Kidney epithelial cell (primary cell): ENCODE measurements around the gene TACR1. TPM values are rescaled to one million over a fixed set of nuclear protein-coding genes. Genes with fewer than 3 reads are reported as not detected.

Source experiments
- DNase-seq: peaks from one replicate; pipeline ENCODE4 v3.0.0-alpha.2; 2010; ENCODE audit warnings: low read depth
- H3K27me3 ChIP-seq: 2 replicates; pipeline ENCODE4 v1.6.0; 2011; ENCODE audit warnings: low read length; ENCODE audit not compliant: control insufficient read depth, insufficient read depth
- H3K36me3 ChIP-seq: 2 replicates; pipeline ENCODE4 v1.5.1; 2011; ENCODE audit warnings: low read length; ENCODE audit not compliant: control insufficient read depth, insufficient read depth
- H3K4me3 ChIP-seq: 2 replicates; pipeline ENCODE4 v1.5.1; 2011; ENCODE audit warnings: low read depth, mild to moderate bottlenecking, control low read depth, low read length
- total RNA-seq: library from RNA; depleted of rRNA; stranded (reverse); fragments of >200 nt; gene quantifications from 2 replicates; pipeline ENCODE4 v1.2.3, GENCODE V29; 2015
- TF ChIP-seq, protein P1 (sequence below): IDR thresholded peaks from 2 replicates; pipeline ENCODE4 v1.5.1; 2011; ENCODE audit warnings: mild to moderate bottlenecking, moderate library complexity, low read length, control low read depth, inconsistent platforms; ENCODE audit not compliant: insufficient read depth, poor library complexity, severe bottlenecking

Gene TACR1
- total RNA-seq, 1 donor from 2014 or later = not detected

DNA sequence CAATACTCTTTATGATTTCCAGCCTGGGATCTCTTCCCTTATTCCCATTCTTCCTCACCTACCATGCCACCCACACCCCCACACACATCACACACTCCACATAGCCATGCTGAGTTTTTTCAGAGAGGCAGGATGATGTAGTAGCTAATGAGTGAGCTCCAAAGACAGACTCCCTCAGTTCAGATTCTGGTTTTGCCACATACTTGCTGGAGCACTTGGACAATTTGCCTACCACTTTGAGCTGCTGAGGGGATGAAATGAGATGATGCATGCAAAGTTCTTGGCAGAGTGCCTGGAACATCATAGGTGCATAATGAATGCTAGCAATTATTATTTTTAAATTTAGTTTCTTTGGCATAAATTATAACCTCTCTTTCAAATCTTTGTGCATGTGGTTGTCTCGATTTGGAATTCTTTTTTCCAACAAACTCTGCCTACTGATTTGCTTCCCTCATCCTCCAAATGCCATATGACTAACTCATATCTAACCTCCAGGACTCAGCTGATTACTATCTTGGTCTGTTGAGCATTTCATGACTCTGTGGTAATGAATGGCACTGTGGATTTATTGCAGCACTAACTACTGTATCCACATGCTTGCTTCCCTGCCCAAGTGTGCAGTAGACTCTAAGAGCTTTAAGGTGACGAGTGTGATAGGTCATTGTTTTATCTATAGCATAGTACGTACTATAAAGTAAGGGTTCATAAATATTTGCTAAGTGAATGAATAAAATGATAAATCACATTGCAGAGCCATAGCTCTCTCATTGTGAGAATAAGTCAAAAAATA, 99.1 kb downstream of the TACR1 start:
- no peak overlapping the region for H3K4me3 ChIP-seq
- DNase-seq = peak; percentile 71

DNA sequence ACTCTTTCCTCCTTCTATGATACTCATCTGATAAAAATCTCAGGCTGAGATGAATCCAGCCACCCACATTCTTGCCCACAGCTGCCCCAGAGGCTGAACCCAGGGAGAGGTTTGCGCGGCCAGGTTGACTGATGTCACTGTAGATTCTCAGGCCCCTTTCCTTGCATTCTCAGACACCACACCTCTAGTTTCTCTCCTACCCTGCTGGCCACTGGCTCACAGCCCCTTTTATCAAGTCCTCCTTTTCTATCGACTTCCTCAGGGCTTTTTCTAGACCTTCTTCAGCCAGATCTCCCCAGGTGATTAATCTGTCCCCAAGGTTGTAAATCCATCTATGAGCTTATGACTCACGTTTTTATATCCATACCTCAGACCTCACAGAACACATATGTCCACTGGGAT, 99.8 kb downstream of the TACR1 start:
- Histone ChIP-seq H3K36me3 (no peaks in the 10 kb centered on the region), H3K4me3 (no peak overlapping the region), H3K27me3 (no peaks in the 10 kb centered on the region)
- DNase-seq = no peak
- TF ChIP-seq, protein P1, sequence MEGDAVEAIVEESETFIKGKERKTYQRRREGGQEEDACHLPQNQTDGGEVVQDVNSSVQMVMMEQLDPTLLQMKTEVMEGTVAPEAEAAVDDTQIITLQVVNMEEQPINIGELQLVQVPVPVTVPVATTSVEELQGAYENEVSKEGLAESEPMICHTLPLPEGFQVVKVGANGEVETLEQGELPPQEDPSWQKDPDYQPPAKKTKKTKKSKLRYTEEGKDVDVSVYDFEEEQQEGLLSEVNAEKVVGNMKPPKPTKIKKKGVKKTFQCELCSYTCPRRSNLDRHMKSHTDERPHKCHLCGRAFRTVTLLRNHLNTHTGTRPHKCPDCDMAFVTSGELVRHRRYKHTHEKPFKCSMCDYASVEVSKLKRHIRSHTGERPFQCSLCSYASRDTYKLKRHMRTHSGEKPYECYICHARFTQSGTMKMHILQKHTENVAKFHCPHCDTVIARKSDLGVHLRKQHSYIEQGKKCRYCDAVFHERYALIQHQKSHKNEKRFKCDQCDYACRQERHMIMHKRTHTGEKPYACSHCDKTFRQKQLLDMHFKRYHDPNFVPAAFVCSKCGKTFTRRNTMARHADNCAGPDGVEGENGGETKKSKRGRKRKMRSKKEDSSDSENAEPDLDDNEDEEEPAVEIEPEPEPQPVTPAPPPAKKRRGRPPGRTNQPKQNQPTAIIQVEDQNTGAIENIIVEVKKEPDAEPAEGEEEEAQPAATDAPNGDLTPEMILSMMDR = no peak

More for the DNA sequence above, 99.1 kb downstream of the TACR1 start:
- Histone ChIP-seq H3K36me3 (no peaks in the 10 kb centered on the region), H3K27me3 (no peaks in the 10 kb centered on the region)
- TF ChIP-seq, protein P1 = no peak

DNA sequence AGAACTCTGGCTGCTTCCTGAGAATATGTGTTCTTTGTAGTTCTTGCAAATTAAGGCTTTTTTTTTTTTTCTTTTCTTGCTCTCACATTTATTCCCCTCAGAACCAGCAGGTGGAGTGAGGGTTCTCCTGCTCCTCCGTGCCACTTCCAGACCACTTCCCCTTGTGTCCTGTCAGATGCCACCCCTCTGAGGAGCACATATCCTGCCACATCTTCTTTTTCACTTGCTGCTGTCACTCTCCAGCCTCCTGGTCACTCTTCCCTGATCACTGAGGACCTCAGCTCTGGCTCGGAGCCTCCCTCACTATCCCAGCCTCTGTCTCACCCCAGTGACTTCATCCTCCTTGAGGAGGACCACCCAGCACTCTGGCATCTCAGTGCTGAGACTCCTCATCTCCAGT, 100.5 kb downstream of the TACR1 start:
- TF ChIP-seq, protein P1 = peak; percentile 42
- DNase-seq = no peak

DNA sequence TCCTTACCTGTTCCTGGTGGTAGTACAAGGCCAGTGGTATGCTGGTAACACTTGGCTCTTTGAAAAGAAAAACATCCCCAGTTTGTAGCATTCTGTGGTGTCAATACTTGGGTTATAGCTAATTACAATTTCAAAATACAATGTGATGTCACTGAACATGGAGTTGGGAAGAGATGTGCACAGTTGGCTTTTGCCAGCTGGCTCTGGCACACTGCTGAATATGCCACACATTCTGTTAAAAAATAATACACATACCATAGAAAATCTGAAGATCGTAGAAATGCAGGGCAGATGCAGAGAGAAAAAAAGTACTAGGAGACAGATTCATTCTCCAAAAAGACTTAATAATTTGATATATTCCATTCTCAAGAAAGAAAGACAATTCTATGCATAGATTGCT, 101.5 kb downstream of the TACR1 start:
- H3K4me3 ChIP-seq = no peak overlapping the region
- DNase-seq = no peak
- no peaks in the 10 kb centered on the region for H3K36me3 ChIP-seq
- TF ChIP-seq, protein P1 = no peak
- H3K27me3 ChIP-seq = no peaks in the 10 kb centered on the region

More for the DNA sequence above, 100.5 kb downstream of the TACR1 start:
- H3K36me3 ChIP-seq = no peaks in the 10 kb centered on the region
- no peaks in the 10 kb centered on the region for H3K27me3 ChIP-seq
- H3K4me3 ChIP-seq = no peak overlapping the region

DNA sequence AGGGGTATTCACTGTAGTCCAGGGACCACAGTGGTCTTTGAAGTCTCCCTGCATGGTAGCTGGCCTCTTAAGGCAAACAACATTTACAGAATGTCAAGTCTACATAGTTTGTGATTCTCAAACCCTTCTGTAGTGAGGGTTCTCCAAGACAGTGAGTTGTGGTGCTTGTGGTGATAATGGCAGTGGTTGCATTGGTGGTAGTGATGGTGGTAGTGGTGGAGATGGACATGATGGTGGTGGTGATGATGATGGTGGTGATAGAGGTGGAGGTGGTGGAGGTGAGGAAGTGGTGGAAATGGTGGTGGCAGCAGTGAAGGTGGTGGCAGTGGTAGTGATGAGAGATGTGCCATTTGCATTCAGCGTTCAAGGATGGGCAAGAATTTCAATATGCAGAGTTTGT, 104.9 kb downstream of the TACR1 start:
- DNase-seq = no peak

More for the DNA sequence above, 104.9 kb downstream of the TACR1 start:
- Histone ChIP-seq H3K4me3 (no peak overlapping the region), H3K36me3 (no peaks in the 10 kb centered on the region), H3K27me3 (no peaks in the 10 kb centered on the region)
- TF ChIP-seq, protein P1 = no peak
